Central memory CD8-positive, alpha-beta T cell (primary cell): Measurements from ENCODE around the gene PDZD8.
A peak's percentile ranks its signal among the peaks of the same experiment; 100 is the strongest.

Source experiments
- ATAC-seq: fragments of 150-1000 bp; cut with Tn5 transposase; replicated peaks from 2 replicates; pipeline ENCODE4 v1.10.0; 2022; ENCODE audit warnings: mild to moderate bottlenecking, moderate FRiP score, moderate number of reproducible peaks; ENCODE audit not compliant: poor library complexity, severe bottlenecking; ENCODE audit errors: extremely low read depth
- DNase-seq, 2 donors: peaks; one replicate each; pipeline ENCODE4 v3.0.0; 2021; ENCODE audit warnings: low spot score in 2 of 2
- H3K27ac Mint-ChIP-seq: one replicate; pipeline ENCODE4 v1.8.0; 2022; ENCODE audit warnings: low read depth, mild to moderate bottlenecking, moderate library complexity, mixed read lengths
- H3K27me3 Mint-ChIP-seq: one replicate; pipeline ENCODE4 v1.8.0; 2022; ENCODE audit warnings: mixed read lengths
- H3K36me3 Mint-ChIP-seq: one replicate; pipeline ENCODE4 v1.8.0; 2022; ENCODE audit warnings: mild to moderate bottlenecking, moderate library complexity, mixed read lengths; ENCODE audit not compliant: insufficient read depth
- H3K4me1 Mint-ChIP-seq: one replicate; pipeline ENCODE4 v1.8.0; 2022; ENCODE audit warnings: mixed read lengths
- H3K4me3 Mint-ChIP-seq: one replicate; pipeline ENCODE4 v1.8.0; 2022; ENCODE audit warnings: mild to moderate bottlenecking, moderate library complexity, mixed read lengths
- H3K9me3 Mint-ChIP-seq: one replicate; pipeline ENCODE4 v1.8.0; 2022; ENCODE audit warnings: mixed read lengths

PDZD8 gene

DNA sequence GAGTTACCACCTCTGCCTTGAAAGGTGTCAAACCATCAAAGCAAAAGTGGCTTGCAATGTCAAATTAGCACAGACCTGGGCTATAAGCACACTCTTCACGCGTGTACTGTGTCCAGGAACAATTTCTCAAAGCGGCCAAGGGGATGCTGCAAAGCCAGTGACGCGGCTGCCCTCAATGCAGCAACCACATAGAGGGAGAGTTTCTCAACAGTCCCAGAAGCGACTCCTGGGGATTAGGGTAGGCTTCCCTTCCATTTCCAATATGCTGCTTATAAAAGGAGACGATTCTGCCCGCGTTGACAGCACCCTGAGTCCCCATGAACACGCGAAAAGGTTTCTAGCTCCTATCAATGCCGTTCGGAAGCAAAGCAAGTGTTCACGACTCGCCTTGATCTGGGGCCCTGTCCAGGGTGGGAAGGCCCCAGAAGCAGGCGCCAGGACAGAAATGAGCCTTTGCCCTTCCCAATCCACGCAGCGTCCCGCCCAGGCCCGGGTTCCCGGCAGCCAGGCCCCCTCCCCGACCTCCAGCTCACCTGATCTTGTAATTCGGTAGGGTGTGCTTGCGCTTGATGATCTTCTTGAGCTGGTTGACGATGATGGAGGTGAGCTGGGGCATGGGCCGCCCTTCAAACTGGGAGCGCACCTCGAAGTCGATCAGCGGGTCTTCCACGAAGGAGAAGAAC lies 1.3 kb downstream of the PDZD8 start:
- Mint-ChIP-seq H3K4me1 (peaks cover 37% of the 10 kb centered on the region), H3K9me3 (no peaks in the 10 kb centered on the region), H3K4me3 (peak overlapping the region; percentile 84), H3K27me3 (peaks cover 14% of the 10 kb centered on the region), H3K36me3 (peaks cover 20% of the 10 kb centered on the region), H3K27ac (peak overlapping the region; percentile 85)
- DNase-seq (peak; percentile 39 to 62), ATAC-seq (peak; percentile 76)

DNA sequence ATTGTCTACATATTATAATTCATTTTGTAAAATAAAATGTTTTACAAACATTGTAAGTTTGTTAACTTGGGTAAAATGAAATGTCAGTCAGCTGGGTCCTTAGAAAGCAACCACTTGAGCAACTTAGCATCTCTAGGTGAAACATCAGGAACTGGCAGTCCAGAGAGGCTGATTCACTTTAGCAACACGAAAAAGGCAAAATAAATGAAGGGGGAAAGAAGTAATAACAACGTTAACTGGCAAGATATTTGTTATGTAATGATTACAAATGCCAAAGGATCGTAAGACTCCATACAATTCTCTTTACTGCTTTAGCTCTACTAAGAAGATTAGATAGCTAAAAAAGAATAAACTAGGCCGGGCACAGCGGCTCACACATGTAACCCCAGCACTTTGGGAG lies 5.0 kb downstream of the PDZD8 start:
- H3K27ac Mint-ChIP-seq, result no peak overlapping the region
- no peaks in the 10 kb centered on the region for H3K9me3 Mint-ChIP-seq
- no peaks in the 10 kb centered on the region for H3K27me3 Mint-ChIP-seq
- ATAC-seq (no peak), DNase-seq (no peak)
- peaks cover 16% of the 10 kb centered on the region for H3K36me3 Mint-ChIP-seq
- H3K4me3 Mint-ChIP-seq, result no peak overlapping the region
- H3K4me1 Mint-ChIP-seq, result peaks cover 60% of the 10 kb centered on the region

DNA sequence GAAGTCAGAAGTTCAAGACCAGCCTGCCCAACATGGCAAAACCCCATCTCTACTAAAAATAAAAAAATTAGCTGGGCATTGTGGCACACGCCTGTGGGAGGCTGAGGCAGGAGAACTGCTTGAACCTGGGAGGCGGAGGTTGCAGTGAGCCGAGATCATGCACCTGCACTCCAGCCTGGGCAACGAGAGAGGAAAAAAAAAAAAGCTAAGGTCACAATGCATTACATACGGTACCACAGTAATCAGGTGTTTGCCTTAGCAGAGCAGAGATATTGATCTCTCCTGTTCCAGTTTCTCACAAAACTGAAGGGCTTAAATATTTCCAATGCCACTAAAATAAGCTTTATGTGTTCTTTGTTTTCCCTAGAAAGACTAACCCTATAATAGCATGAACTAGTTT lies 7.5 kb downstream of the PDZD8 start:
- DNase-seq (no peak), ATAC-seq (no peak)
- Mint-ChIP-seq H3K4me1 (peaks cover 74% of the 10 kb centered on the region), H3K27me3 (no peaks in the 10 kb centered on the region), H3K9me3 (no peaks in the 10 kb centered on the region), H3K27ac (no peak overlapping the region), H3K4me3 (no peak overlapping the region), H3K36me3 (peaks cover 6% of the 10 kb centered on the region)

DNA sequence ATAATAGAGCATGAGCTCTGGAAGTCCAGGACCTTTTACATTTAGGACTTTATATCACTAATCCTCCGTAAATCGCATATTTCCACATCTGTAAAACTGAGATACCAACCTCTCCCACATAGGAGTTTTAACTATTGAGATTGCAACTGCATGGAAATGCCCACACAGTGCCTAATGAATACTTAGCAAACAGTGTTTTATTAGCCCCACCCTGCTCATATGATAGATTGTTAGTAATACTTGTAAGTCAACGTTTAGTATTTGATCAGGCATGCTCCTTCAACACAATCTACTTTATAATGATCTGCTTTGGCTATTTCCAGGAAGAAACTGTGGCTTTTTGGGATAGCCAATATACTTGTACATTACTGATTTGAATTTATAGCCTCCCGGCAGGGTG lies 8.5 kb downstream of the PDZD8 start:
- no peak overlapping the region for H3K27ac Mint-ChIP-seq
- DNase-seq, result no peak

DNA sequence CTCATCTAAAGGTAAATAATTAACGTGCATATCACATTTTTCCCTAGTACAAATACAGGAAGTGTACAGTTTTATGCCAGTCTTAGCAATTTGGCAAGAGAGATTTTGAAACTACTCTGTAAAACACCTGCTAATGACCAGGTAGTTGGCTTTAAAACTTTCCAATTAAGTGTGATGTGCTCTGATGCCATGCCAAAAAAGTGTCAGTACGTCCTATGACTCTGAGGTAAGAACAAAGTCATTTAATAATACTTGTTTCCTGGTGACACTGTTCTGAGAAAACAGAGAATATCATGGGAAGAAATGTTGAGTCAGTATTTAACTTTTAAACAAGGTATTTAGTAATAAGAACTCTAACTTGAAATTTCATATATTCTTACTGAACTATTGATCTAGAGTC lies 9.6 kb downstream of the PDZD8 start:
- ATAC-seq (no peak), DNase-seq (no peak)
- H3K36me3 Mint-ChIP-seq, result peaks cover 6% of the 10 kb centered on the region
- H3K27ac Mint-ChIP-seq, result no peak overlapping the region
- H3K4me3 Mint-ChIP-seq, result no peak overlapping the region
- H3K9me3 Mint-ChIP-seq, result no peaks in the 10 kb centered on the region
- H3K27me3 Mint-ChIP-seq, result no peaks in the 10 kb centered on the region
- H3K4me1 Mint-ChIP-seq, result peaks cover 68% of the 10 kb centered on the region

More for the DNA sequence above, 8.5 kb downstream of the PDZD8 start:
- peaks cover 65% of the 10 kb centered on the region for H3K4me1 Mint-ChIP-seq
- no peaks in the 10 kb centered on the region for H3K9me3 Mint-ChIP-seq
- H3K4me3 Mint-ChIP-seq, result no peak overlapping the region
- ATAC-seq, result no peak
- H3K36me3 Mint-ChIP-seq, result peaks cover 6% of the 10 kb centered on the region
- H3K27me3 Mint-ChIP-seq, result no peaks in the 10 kb centered on the region

DNA sequence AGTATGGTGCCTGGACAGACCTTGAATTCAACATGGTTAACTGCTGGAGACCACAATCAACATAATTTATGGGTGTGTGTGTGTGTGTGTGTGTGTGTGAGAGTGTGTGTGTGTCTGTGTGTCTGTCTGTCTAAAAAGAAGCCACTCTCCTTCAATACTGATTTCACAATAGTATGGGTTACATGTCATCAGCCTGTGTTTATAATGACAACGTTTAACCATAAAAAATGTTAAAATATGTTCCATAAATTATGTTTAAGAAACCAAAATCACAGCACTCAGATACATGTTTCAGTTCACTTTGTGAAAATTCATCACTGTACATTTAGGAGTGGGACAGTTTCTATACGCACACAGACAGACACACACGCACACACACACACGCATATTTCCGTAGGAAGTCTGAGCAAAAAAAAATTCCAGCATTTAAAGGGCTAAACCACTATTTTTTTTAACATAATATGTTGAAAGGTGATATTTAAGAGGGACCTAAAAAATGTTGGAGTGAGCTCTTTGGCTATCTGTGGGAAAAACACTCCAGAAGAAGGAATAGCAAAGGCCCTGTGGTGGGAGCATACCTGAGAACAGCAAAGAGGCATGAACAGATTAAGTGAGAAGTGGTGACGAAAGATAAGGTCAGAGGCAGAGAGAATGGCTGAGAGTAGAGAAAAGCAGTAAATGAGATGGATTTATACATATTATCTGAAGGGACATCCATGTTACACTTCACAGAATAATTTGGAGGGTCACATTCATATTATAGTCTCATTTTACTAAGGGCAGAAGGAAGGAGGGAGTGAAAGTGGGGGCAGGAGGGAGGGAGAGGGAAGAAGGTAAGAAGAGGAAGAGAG lies 10.9 kb downstream of the PDZD8 start:
- Mint-ChIP-seq H3K4me3 (no peak overlapping the region), H3K36me3 (peaks cover 5% of the 10 kb centered on the region), H3K27ac (no peak overlapping the region), H3K9me3 (no peaks in the 10 kb centered on the region), H3K4me1 (peaks cover 64% of the 10 kb centered on the region), H3K27me3 (no peaks in the 10 kb centered on the region)
- ATAC-seq, result no peak
- no peak for DNase-seq

DNA sequence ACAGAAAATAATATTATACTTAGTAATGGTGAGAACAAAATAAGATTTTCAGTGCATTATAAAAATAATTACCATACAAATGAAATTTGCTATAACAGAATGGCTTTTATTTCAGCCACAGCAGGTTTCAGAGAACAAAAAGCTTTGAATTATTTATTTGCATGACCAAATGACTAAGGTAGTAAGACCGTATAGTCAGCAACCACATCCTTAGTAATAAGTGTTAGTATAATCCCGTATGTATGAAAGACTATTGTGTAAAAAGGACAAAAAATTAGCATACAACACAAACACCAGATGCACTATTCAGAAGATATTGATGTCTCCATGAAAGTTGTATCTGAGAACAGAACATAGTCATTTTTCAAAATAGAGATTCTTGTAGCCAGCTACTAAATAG lies 12.2 kb downstream of the PDZD8 start:
- ATAC-seq (no peak), DNase-seq (no peak)
- Mint-ChIP-seq H3K36me3 (peaks cover 3% of the 10 kb centered on the region), H3K27me3 (no peaks in the 10 kb centered on the region), H3K9me3 (no peaks in the 10 kb centered on the region), H3K4me3 (no peak overlapping the region), H3K27ac (no peak overlapping the region), H3K4me1 (peaks cover 65% of the 10 kb centered on the region)

DNA sequence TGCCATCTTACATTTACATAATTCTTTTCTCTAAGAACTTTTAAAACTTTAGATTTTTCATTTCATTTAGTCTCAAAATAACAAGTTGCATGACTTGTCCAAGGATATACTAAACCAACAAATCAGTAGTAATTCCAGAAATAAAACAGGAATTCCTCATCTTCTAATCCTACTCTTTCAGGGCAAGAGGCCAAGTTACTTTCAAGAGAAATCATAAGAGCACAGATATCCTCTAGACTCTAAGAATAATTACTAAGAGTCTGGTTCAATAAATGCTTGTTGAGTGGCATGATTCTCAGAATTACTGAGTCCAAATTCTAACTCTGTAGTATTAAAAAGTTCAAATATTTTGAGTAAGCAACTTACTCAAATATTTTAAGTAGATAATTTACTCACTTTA lies 12.9 kb downstream of the PDZD8 start:
- Mint-ChIP-seq H3K4me1 (peaks cover 58% of the 10 kb centered on the region), H3K27ac (no peak overlapping the region), H3K27me3 (no peaks in the 10 kb centered on the region), H3K9me3 (no peaks in the 10 kb centered on the region), H3K36me3 (peaks cover 3% of the 10 kb centered on the region), H3K4me3 (no peak overlapping the region)
- no peak for DNase-seq
- ATAC-seq, result no peak

DNA sequence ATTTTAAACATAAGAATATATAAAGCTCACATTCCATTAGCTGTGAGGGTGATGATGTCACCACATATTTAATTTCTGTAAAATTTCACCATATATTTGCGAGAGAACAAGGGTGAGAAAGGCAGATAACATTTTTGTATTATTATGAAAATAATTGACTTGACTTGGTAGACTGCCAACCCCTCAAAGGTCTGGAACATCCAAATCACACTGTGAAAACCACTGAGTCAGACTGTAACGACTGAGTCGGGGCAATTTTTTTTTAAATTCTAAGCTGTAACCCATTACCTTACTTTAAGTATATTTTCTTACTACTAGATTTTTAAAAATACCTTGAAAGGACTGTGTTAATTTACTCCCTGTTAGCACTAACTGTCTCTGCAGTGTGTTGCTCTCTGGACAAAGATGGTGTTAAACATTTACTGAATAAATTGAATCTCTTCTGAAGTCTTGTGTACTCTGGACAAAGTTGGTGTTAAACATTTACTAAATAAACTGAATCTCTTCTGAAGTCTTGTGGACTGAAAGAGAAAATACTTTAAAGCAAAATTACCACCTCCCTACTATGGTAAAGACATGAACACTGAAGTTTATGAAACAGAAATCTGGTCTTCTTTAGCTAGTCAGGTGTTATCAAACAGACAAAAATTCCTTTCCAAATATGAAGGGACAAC lies 14.1 kb downstream of the PDZD8 start:
- Mint-ChIP-seq H3K27me3 (no peaks in the 10 kb centered on the region), H3K36me3 (peaks cover 1% of the 10 kb centered on the region), H3K4me1 (peaks cover 46% of the 10 kb centered on the region), H3K4me3 (no peak overlapping the region), H3K9me3 (no peaks in the 10 kb centered on the region), H3K27ac (no peak overlapping the region)
- DNase-seq (no peak), ATAC-seq (no peak)

DNA sequence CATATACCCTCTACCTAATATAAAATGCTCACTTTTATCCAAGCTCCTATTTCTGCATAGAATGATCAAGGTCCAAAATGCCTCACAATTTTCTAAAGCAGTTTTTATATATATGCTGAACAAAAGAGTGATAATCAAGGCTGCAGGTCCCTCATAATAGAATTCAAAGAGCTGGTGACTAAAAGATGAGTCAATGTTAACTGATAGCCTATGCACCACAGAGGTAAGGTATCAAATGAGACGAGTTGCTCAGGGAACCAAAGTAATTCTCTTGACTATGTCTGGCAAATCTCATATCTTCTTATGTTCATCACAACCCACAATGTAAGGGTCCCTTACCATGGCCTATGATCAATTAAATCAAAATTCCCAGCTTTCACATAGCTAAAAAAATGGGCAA lies 15.2 kb downstream of the PDZD8 start:
- H3K36me3 Mint-ChIP-seq, result peaks cover 1% of the 10 kb centered on the region
- H3K27me3 Mint-ChIP-seq, result no peaks in the 10 kb centered on the region
- no peak for ATAC-seq
- no peaks in the 10 kb centered on the region for H3K9me3 Mint-ChIP-seq
- no peak overlapping the region for H3K27ac Mint-ChIP-seq
- peaks cover 44% of the 10 kb centered on the region for H3K4me1 Mint-ChIP-seq
- no peak overlapping the region for H3K4me3 Mint-ChIP-seq
- DNase-seq, result no peak

DNA sequence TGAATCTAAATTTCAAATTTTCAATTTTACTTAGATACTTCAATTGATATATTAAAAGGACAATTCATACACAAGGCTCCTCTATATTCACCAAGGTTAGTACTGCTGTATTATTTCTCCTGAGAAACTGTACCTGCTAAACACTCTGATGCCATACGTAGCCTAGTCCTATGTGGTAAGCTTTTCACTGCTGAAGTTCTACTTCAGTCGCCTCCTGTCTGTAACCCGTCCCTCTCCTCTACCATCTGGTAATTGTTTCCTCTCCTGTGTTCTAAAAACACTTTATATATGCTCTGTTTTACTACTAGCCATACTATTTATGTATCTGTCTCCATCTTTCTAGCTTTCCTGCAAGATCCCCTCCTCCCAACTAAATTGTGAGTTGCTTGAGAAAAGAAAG lies 20.2 kb downstream of the PDZD8 start:
- Mint-ChIP-seq H3K27ac (peak overlapping the region; percentile 10), H3K4me1 (peaks cover 50% of the 10 kb centered on the region), H3K9me3 (no peaks in the 10 kb centered on the region), H3K27me3 (no peaks in the 10 kb centered on the region), H3K36me3 (peaks cover 3% of the 10 kb centered on the region), H3K4me3 (no peak overlapping the region)
- ATAC-seq (no peak), DNase-seq (no peak)

DNA sequence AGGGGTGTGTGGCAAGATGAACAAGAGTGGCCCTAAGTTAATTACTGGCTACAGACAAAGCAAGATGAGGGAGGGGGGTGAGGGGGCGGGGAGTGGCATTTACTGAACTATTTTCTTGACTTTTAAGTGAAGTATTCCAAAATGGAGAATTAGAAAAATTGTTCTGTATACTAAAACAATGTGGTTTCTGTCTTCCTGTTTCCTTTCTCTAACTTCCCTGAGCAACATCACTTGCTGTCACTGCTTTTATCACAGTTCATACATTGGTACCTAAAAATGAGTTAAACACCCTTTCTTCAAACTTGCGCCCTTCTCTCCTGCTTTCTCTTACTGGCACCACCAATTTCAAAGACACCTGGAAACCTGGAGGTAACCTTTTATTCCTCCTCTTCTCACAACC lies 21.6 kb downstream of the PDZD8 start:
- no peaks in the 10 kb centered on the region for H3K27me3 Mint-ChIP-seq
- H3K4me1 Mint-ChIP-seq, result peaks cover 54% of the 10 kb centered on the region
- H3K36me3 Mint-ChIP-seq, result peaks cover 3% of the 10 kb centered on the region
- peak overlapping the region; percentile 2 for H3K27ac Mint-ChIP-seq
- no peaks in the 10 kb centered on the region for H3K9me3 Mint-ChIP-seq
- ATAC-seq (no peak), DNase-seq (no peak)
- peak overlapping the region; percentile 4 for H3K4me3 Mint-ChIP-seq

DNA sequence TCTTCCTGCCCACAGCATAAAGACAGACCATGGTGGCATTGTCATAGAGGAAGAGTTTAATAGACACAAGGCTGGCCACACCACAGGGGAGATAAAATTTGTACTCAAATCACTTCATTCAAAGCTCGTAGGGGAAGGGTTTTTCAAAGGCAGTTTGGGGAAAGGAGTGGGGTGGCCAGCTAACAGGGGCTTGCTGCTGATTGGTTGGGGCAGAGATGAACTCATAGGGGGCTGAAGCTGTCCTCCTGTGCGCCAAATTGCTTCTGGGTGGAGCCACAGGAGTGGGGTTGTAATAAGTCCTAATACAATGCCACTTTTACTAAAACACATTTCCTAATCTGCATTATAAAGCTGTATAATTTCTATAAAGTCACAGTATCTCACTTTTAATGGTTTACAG lies 22.5 kb downstream of the PDZD8 start:
- no peak for ATAC-seq
- peaks cover 55% of the 10 kb centered on the region for H3K4me1 Mint-ChIP-seq
- H3K9me3 Mint-ChIP-seq, result no peaks in the 10 kb centered on the region
- peaks cover 3% of the 10 kb centered on the region for H3K36me3 Mint-ChIP-seq
- peak overlapping the region; percentile 5 for H3K27ac Mint-ChIP-seq
- no peak overlapping the region for H3K4me3 Mint-ChIP-seq
- no peak for DNase-seq
- no peaks in the 10 kb centered on the region for H3K27me3 Mint-ChIP-seq
